Ishikawa (cell line): ENCODE results near the gene MAST1.

Experiments used
- CEBPB ChIP-seq: IDR thresholded peaks from 2 replicates; pipeline ENCODE4 v1.6.1; 2012
- EGR1 ChIP-seq: IDR thresholded peaks from 2 replicates; pipeline ENCODE4 v1.6.1; 2012
- EP300 ChIP-seq: IDR thresholded peaks from 2 replicates; pipeline ENCODE4 v1.6.1; 2012; ENCODE audit warnings: borderline replicate concordance
- FOXM1 ChIP-seq: IDR thresholded peaks from 2 replicates; pipeline ENCODE4 v1.6.1; 2012; ENCODE audit warnings: low read depth, borderline replicate concordance
- MAX ChIP-seq: IDR thresholded peaks from 2 replicates; pipeline ENCODE4 v1.6.1; 2012
- NFIC ChIP-seq: IDR thresholded peaks from 2 replicates; pipeline ENCODE4 v1.6.1; 2012
- RAD21 ChIP-seq: IDR thresholded peaks from 2 replicates; pipeline ENCODE4 v1.6.1; 2012; ENCODE audit warnings: low read depth
- REST ChIP-seq: IDR thresholded peaks from 2 replicates; pipeline ENCODE4 v1.6.1; 2012; ENCODE audit warnings: low read depth, mild to moderate bottlenecking
- TAF1 ChIP-seq: IDR thresholded peaks from 2 replicates; pipeline ENCODE4 v1.6.1; 2012; ENCODE audit warnings: low read depth, mild to moderate bottlenecking
- TCF12 ChIP-seq: IDR thresholded peaks from 2 replicates; pipeline ENCODE4 v1.6.1; 2012; ENCODE audit warnings: low read depth
- TEAD4 ChIP-seq: IDR thresholded peaks from 2 replicates; pipeline ENCODE4 v1.6.1; 2012
- USF1 ChIP-seq: IDR thresholded peaks from 2 replicates; pipeline ENCODE4 v1.6.1; 2012
- YY1 ChIP-seq: IDR thresholded peaks from 2 replicates; pipeline ENCODE4 v1.6.1; 2012; ENCODE audit warnings: low read depth

- no peak for TF ChIP-seq TAF1
- no peak for TF ChIP-seq FOXM1
- no peak for TF ChIP-seq NFIC
- TF ChIP-seq EP300 = no peak
- no peak for TF ChIP-seq CEBPB
- TF ChIP-seq EGR1 = no peak
- TF ChIP-seq TCF12 = no peak
- no peak for TF ChIP-seq REST
- no peak for TF ChIP-seq RAD21
- TF ChIP-seq YY1 = no peak
- TF ChIP-seq MAX = no peak
- no peak for TF ChIP-seq USF1
- no peak for TF ChIP-seq TEAD4
Measured at GRCh38 chr19:12799742-12800465, 38.4 kb upstream of the MAST1 start.
